HG02588 (cell line): ENCODE measurements around the gene ZNF816.
"Not testable (repeated sequence)": the region's sequence is repeated elsewhere in the genome, so short reads cannot be mapped to it uniquely, and the experiment has no call there.

Experiments
- ATAC-seq: cut with Tn5 transposase; IDR thresholded peaks from one replicate; pipeline ENCODE4 v1.9.1; 2021; ENCODE audit warnings: mild to moderate bottlenecking, moderate library complexity; ENCODE audit not compliant: unreplicated experiment

Gene ZNF816

GRCh38 chr19:52962394-52963246 is at the start of gene ZNF816:
Gene ZNF816, minus strand, starts transcription at chr19:52962881. Its CDS starts 6,792 bp downstream, at chr19:52956089.
- peak; percentile 98 for ATAC-seq

- no peak for ATAC-seq
These were observed 49.3 kb upstream of the ZNF816 start for GRCh38 chr19:53012006-53012405.

- no peak for ATAC-seq
These were observed 47.8 kb upstream of the ZNF816 start for GRCh38 chr19:53010494-53010893.

GRCh38 chr19:53008061-53008778 is 45.5 kb upstream of the ZNF816 start:
- no peak for ATAC-seq

GRCh38 chr19:53007606-53008005 is 44.9 kb upstream of the ZNF816 start:
- no peak for ATAC-seq

GRCh38 chr19:53007200-53007599 is 44.5 kb upstream of the ZNF816 start:
- no peak for ATAC-seq

GRCh38 chr19:53004242-53004641 is 41.6 kb upstream of the ZNF816 start:
- ATAC-seq: no peak

- ATAC-seq: no peak
These were observed 39.8 kb upstream of the ZNF816 start for GRCh38 chr19:53002479-53002878.

GRCh38 chr19:52997975-52998374 is 35.3 kb upstream of the ZNF816 start:
- no peak for ATAC-seq

- ATAC-seq: no peak
These were observed 33.0 kb upstream of the ZNF816 start for GRCh38 chr19:52995711-52996110.

GRCh38 chr19:52993342-52994178 is 30.9 kb upstream of the ZNF816 start:
- ATAC-seq: no peak

GRCh38 chr19:52992109-52993004 is 29.7 kb upstream of the ZNF816 start:
- ATAC-seq: no peak

- ATAC-seq: no peak
These were observed 28.8 kb upstream of the ZNF816 start for GRCh38 chr19:52991484-52991883.

- ATAC-seq: no peak
These were observed 28.2 kb upstream of the ZNF816 start for GRCh38 chr19:52990759-52991418.

- no peak for ATAC-seq
These were observed 25.8 kb upstream of the ZNF816 start for GRCh38 chr19:52988506-52988905.

GRCh38 chr19:52987221-52987620 is 24.5 kb upstream of the ZNF816 start:
- ATAC-seq: no peak

- ATAC-seq: not testable (repeated sequence)
These were observed 20.5 kb upstream of the ZNF816 start for GRCh38 chr19:52983167-52983566.

- ATAC-seq: no peak
These were observed 18.6 kb upstream of the ZNF816 start for GRCh38 chr19:52981329-52981728.

- no peak for ATAC-seq
These were observed 5.1 kb upstream of the ZNF816 start for GRCh38 chr19:52967772-52968171.

GRCh38 chr19:52963247-52963618 is 552 bp upstream of the ZNF816 start:
- ATAC-seq: peak; percentile 2
